Lung (tissue), 12 donors: Measurements from ENCODE around the gene RASSF8. TPM values are rescaled to one million over a fixed set of nuclear protein-coding genes. Genes with fewer than 3 reads are reported as not detected.

ENCODE experiments used
- ATAC-seq: fragments of 200-7000 bp; cut with Tn5 transposase; one replicate; pipeline ENCODE4 v1.9.1; 2020; ENCODE audit warnings: moderate number of reproducible peaks; ENCODE audit not compliant: insufficient read depth, low FRiP score
- DNase-seq, 3 donors: peaks; one replicate each; pipeline ENCODE4 v3.0.0-alpha.2; 2013 to 2017
- H3K27ac ChIP-seq, 2 donors: one replicate each; pipeline ENCODE4 v1.5.1; 2013; ENCODE audit warnings: mild to moderate bottlenecking in 2 of 2, moderate library complexity in 2 of 2, control low read depth in 1 of 2, inconsistent platforms in 1 of 2, low read depth in 1 of 2, low read length in 1 of 2
- H3K27me3 ChIP-seq, 3 donors: one replicate each; pipeline ENCODE4 v1.5.1; 2013; ENCODE audit warnings: low read length in 2 of 3; ENCODE audit not compliant: control insufficient read depth in 3 of 3, insufficient read depth in 3 of 3
- H3K36me3 ChIP-seq, 4 donors: one replicate each; pipeline ENCODE4 v1.5.1; 2013; ENCODE audit warnings: low read length in 4 of 4, mild to moderate bottlenecking in 1 of 4, moderate library complexity in 1 of 4; ENCODE audit not compliant: control insufficient read depth in 4 of 4, insufficient read depth in 4 of 4
- H3K4me1 ChIP-seq, 5 donors: one replicate each; pipeline ENCODE4 v1.5.1; 2013; ENCODE audit warnings: low read length in 5 of 5, mild to moderate bottlenecking in 2 of 5, moderate library complexity in 1 of 5; ENCODE audit not compliant: control insufficient read depth in 5 of 5, insufficient read depth in 5 of 5
- H3K4me3 ChIP-seq: one replicate; pipeline ENCODE4 v1.5.1; 2013; ENCODE audit warnings: mild to moderate bottlenecking, control low read depth, moderate library complexity
- H3K9ac ChIP-seq, 2 donors: one replicate each; pipeline ENCODE4 v1.5.1; 2013; ENCODE audit warnings: low read length in 2 of 2, control low read depth in 1 of 2; ENCODE audit not compliant: insufficient read depth in 1 of 2
- H3K9me3 ChIP-seq, 4 donors: one replicate each; pipeline ENCODE4 v1.5.1; 2013; ENCODE audit warnings: low read length in 3 of 4, mild to moderate bottlenecking in 1 of 4, moderate library complexity in 1 of 4; ENCODE audit not compliant: control insufficient read depth in 4 of 4, insufficient read depth in 3 of 4
- CTCF ChIP-seq: IDR thresholded peaks from 2 replicates; pipeline ENCODE4 v1.5.1; 2012; ENCODE audit warnings: mild to moderate bottlenecking; ENCODE audit errors: control extremely low read depth, extremely low read depth
- WGBS, 2 donors: extraction: QIAGEN DNeasy Blood & Tissue Kit; methylation state at CpG; one replicate each; pipeline ENCODE4 v1.1.7; 2013; 5-methylcytosine and 5-hydroxymethylcytosine counted together
- polyA plus RNA-seq, 2 donors: library from polyadenylated mRNA; stranded (reverse); fragments of 200-250 nt; gene quantifications; one replicate each; pipeline ENCODE4 v1.2.1, GENCODE V29; 2013
- total RNA-seq, 2 donors: library from RNA; depleted of rRNA in 1 of 2; stranded (reverse); fragments of >200 nt in 1 of 2; gene quantifications; one replicate each; pipeline ENCODE4 v1.2.1, GENCODE V29; 2014 to 2021
- donor health status: control.
- donor health status: control.
- donor health status: Bipolar disorder and iron deficiency.
- donor health status: healthy.
- donor health status: DM: yes; HTN: yes; CAD: no.

Gene RASSF8
- total and polyA plus RNA-seq, 4 donors, result 9.0 to 68.4 (median 28.2) TPM

GRCh38 chr12:26112703-26113147, 154.2 kb downstream of the RASSF8 start:
- H3K27ac ChIP-seq, result peak overlapping the region in 1 of 2 donors; percentile 74
- no peak overlapping the region for H3K9ac ChIP-seq
- H3K4me1 ChIP-seq, result peaks cover 0 to 20% (median 4%) of the 10 kb centered on the region in 5 donors
- ATAC-seq (no peak), DNase-seq (no peak)
- H3K27me3 ChIP-seq, result peaks cover 0 to 16% (median 9%) of the 10 kb centered on the region in 3 donors
- H3K4me3 ChIP-seq, result no peak overlapping the region
- TF ChIP-seq CTCF, result no peak
- no peaks in the 10 kb centered on the region for H3K36me3 ChIP-seq
- no peaks in the 10 kb centered on the region for H3K9me3 ChIP-seq
- 91% methylated on average over 8 of the region's 8 CpGs for WGBS, 2 donors

GRCh38 chr12:26113181-26113654, 154.7 kb downstream of the RASSF8 start:
- H3K27me3 ChIP-seq, result peaks cover 0 to 21% (median 12%) of the 10 kb centered on the region in 3 donors
- TF ChIP-seq CTCF, result no peak
- no peak overlapping the region for H3K9ac ChIP-seq
- no peaks in the 10 kb centered on the region for H3K36me3 ChIP-seq
- DNase-seq (peak in 1 of 3 donors; percentile 19), ATAC-seq (no peak)
- no peaks in the 10 kb centered on the region for H3K9me3 ChIP-seq
- peaks cover 0 to 20% (median 4%) of the 10 kb centered on the region in 5 donors for H3K4me1 ChIP-seq
- H3K27ac ChIP-seq, result peak overlapping the region in 1 of 2 donors; percentile 96
- H3K4me3 ChIP-seq, result no peak overlapping the region
- WGBS, 2 donors, result 37 to 41% methylated on average over 6 of the region's 6 CpGs

GRCh38 chr12:26113853-26114719, 155.6 kb downstream of the RASSF8 start:
- Histone ChIP-seq H3K4me1 (peaks cover 0 to 19% (median 4%) of the 10 kb centered on the region in 5 donors), H3K27me3 (peaks cover 0 to 23% (median 14%) of the 10 kb centered on the region in 3 donors), H3K9me3 (no peaks in the 10 kb centered on the region), H3K36me3 (no peaks in the 10 kb centered on the region), H3K27ac (peak overlapping the region; percentile 82 to 96), H3K9ac (peak overlapping the region; percentile 43 to 75), H3K4me3 (peak overlapping the region; percentile 15)
- ATAC-seq, result peak; percentile 91
- WGBS, 2 donors, result 1% methylated on average over 60 to 72 of the region's 72 CpGs
- TF ChIP-seq CTCF, result no peak
- DNase-seq, result peak; percentile 90 to 92 (median 90)
